DND-41 (cell line): ENCODE data around the gene CCDC157.
A peak's percentile ranks its signal among the peaks of the same experiment; 100 is the strongest.

Experiments
- ATAC-seq: fragments of 200-7000 bp; cut with Tn5 transposase; 3 replicates; pipeline ENCODE4 v1.9.1; 2021; ENCODE audit warnings: low read depth; ENCODE audit not compliant: insufficient read depth
- DNase-seq: peaks from one replicate; pipeline ENCODE4 v3.0.0-alpha.2; 2020
- H2AFZ ChIP-seq: 2 replicates; pipeline ENCODE4 v1.6.0; 2012; ENCODE audit warnings: low read depth, low read length
- H3K27ac ChIP-seq: 2 replicates; pipeline ENCODE4 v1.5.1; 2012; ENCODE audit warnings: low read length, inconsistent platforms
- H3K27me3 ChIP-seq: fragments of 200-600 bp; sonication (generic); 2 replicates; pipeline ENCODE4 v1.6.0; 2012; ENCODE audit warnings: low read length, mild to moderate bottlenecking, inconsistent platforms; ENCODE audit not compliant: insufficient read depth, poor library complexity
- H3K36me3 ChIP-seq: 2 replicates; pipeline ENCODE4 v1.5.1; 2012; ENCODE audit warnings: low read length, inconsistent platforms; ENCODE audit not compliant: insufficient read depth
- H3K4me1 ChIP-seq: 2 replicates; pipeline ENCODE4 v1.5.1; 2012; ENCODE audit warnings: mild to moderate bottlenecking, low read length; ENCODE audit not compliant: insufficient read depth
- H3K4me2 ChIP-seq: 2 replicates; pipeline ENCODE4 v1.6.0; 2012; ENCODE audit warnings: mild to moderate bottlenecking, moderate library complexity, low read length, inconsistent platforms; ENCODE audit not compliant: insufficient read depth
- H3K4me3 ChIP-seq, 2 experiments: fragments of 200-600 bp in 1 of 2; shearing (Covaris generic) in 1 of 2; 2 replicates each; pipeline ENCODE4 v1.5.1; 2012 to 2016; ENCODE audit warnings: inconsistent platforms in 2 of 2, low read length in 2 of 2, mild to moderate bottlenecking in 2 of 2, low read depth in 1 of 2, moderate library complexity in 1 of 2
- H3K79me2 ChIP-seq: 2 replicates; pipeline ENCODE4 v1.6.0; 2012; ENCODE audit warnings: low read length, inconsistent platforms; ENCODE audit not compliant: insufficient read depth
- H3K9ac ChIP-seq: 2 replicates; pipeline ENCODE4 v1.6.0; 2012; ENCODE audit warnings: low read depth, mild to moderate bottlenecking, inconsistent platforms, low read length, moderate library complexity
- H3K9me3 ChIP-seq: 2 replicates; pipeline ENCODE4 v1.5.1; 2012; ENCODE audit warnings: low read length, moderate library complexity, mild to moderate bottlenecking, inconsistent platforms; ENCODE audit not compliant: insufficient read depth, severe bottlenecking
- H4K20me1 ChIP-seq: 2 replicates; pipeline ENCODE4 v1.6.0; 2012; ENCODE audit warnings: low read length; ENCODE audit not compliant: insufficient read depth
- EZH2 ChIP-seq: IDR thresholded peaks from 3 replicates; pipeline ENCODE4 v1.6.1; 2012; ENCODE audit warnings: borderline replicate concordance, low read depth, mild to moderate bottlenecking, moderate library complexity, low read length, inconsistent platforms; ENCODE audit not compliant: severe bottlenecking
- TF ChIP-seq, protein P1 (sequence below): IDR thresholded peaks from 2 replicates; pipeline ENCODE4 v1.5.1; 2012; ENCODE audit warnings: borderline replicate concordance, low read length, moderate library complexity, mild to moderate bottlenecking; ENCODE audit not compliant: poor library complexity, severe bottlenecking; ENCODE audit errors: extremely low read depth

CCDC157 gene

DNA sequence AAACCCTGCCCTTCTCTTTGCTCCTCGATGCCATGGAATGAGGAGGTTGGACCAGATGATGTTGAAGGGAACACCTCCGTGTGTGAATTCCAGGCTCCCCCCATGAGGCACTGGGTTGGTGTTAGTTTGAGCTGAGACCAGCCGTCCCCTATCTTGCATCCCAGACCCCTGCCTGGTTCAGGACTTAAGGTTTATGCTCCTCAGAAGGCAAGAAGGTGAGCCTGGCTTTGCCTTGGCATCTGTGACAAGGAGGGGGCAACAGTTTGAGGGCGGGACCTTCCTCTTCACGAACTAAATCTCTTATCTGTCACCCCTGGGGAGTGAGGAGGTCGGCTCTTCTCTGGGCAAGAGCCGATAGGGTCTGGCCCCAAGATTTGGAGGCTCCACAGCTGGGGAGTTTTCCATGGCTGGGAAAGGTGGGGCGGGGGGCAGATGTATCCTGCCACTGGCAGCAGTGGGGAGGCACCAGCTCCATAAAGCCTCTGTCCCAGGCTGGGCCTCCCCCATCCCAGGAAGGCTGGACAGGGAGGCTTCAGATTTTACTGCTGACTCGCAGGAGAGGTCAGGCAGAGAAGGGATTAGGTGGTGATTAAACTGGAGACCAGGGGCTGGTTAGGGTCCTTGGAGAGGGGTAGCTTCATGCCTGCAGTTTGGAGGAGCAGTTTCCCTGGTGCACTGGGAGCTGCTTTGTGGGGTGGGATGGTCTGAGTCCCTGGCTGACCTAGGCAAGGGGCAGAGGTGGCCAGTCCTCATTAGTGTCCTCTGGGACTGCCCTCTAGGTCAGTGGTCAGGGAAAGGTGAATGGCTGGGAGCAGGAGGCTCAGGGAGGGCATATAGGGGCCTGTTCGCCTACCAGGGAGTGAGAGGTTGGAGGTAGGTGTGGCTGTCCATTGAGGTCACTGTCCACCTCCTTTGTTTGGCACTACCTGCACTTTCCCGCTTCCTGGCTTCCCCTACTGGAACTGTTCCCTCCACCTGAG is 41.1 kb downstream of the CCDC157 start:
- Histone ChIP-seq H2AFZ (peak overlapping the region; percentile 70; the same call in 1 of the 2 replicates), H3K4me2 (peak overlapping the region; percentile 69), H3K4me3 (peak overlapping the region; percentile 41 to 56; a peak in 3 of 4 replicates), H3K9me3 (no peaks in the 10 kb centered on the region), H3K36me3 (peaks cover 24% of the 10 kb centered on the region), H3K79me2 (peaks cover 52% of the 10 kb centered on the region), H4K20me1 (peaks cover 19% of the 10 kb centered on the region; the same call in 1 of the 2 replicates), H3K9ac (peak overlapping the region; percentile 67), H3K4me1 (peaks cover 48% of the 10 kb centered on the region), H3K27me3 (no peaks in the 10 kb centered on the region), H3K27ac (peak overlapping the region; percentile 74)
- no peak for TF ChIP-seq EZH2
- TF ChIP-seq, protein P1, sequence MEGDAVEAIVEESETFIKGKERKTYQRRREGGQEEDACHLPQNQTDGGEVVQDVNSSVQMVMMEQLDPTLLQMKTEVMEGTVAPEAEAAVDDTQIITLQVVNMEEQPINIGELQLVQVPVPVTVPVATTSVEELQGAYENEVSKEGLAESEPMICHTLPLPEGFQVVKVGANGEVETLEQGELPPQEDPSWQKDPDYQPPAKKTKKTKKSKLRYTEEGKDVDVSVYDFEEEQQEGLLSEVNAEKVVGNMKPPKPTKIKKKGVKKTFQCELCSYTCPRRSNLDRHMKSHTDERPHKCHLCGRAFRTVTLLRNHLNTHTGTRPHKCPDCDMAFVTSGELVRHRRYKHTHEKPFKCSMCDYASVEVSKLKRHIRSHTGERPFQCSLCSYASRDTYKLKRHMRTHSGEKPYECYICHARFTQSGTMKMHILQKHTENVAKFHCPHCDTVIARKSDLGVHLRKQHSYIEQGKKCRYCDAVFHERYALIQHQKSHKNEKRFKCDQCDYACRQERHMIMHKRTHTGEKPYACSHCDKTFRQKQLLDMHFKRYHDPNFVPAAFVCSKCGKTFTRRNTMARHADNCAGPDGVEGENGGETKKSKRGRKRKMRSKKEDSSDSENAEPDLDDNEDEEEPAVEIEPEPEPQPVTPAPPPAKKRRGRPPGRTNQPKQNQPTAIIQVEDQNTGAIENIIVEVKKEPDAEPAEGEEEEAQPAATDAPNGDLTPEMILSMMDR = no peak
- ATAC-seq (no peak; the same call in 2 of the 3 replicates), DNase-seq (peak; percentile 33)

DNA sequence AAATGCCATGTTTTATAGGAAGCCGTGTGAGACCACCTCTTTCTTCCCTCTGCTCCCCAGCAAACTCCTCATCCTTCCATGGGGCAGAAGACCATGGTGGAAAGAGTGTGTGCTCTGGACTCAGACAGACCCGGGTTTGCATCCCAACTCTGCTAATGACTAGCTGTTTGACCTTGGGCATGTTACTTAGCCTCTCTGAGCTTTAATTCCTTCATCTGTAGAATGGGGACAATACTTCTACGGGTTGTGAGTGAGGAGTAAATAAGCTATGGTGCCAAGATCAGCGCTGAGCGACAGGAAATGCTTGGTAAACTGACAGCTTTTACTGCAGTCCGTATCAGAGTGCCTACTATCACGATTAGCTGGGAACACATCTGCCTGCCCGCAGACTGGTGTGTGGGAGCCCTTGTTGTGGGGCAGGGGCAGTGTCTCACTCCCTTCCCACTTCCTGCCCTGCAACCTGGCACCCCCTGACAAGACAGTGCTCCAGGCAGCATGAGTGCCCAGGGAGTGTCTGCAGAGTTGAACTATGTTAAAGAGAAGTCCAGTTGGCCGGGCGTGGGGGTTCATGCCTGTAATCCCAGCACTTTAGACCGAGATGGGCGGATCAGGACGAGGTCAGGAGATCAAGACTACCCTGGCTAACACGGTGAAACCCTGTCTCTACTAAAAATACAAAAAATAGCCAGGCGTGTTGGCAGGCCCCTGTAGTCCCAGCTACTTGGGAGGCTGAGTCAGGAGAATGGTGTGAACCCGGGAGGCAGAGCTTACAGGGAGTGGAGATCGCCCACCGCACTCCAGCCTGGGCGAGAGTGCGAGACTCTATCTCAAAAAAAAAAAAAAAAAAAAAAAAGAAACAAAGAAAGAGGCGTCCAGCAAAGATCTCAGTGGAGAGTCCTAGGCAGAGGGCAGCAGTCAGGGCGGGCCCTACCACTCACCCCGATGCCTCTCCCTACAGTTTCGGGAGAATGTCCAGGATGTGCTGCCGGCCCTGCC is 42.2 kb downstream of the CCDC157 start:
- Histone ChIP-seq H3K4me1 (peaks cover 41% of the 10 kb centered on the region), H3K27ac (peak overlapping the region; percentile 74), H3K36me3 (peaks cover 30% of the 10 kb centered on the region), H3K9me3 (no peaks in the 10 kb centered on the region), H4K20me1 (peaks cover 24% of the 10 kb centered on the region), H3K27me3 (no peaks in the 10 kb centered on the region), H2AFZ (no peak overlapping the region), H3K9ac (peak overlapping the region; percentile 67), H3K79me2 (peaks cover 58% of the 10 kb centered on the region), H3K4me3 (peak overlapping the region in 1 of 2 experiments; percentile 56; a peak in 3 of 4 replicates), H3K4me2 (peak overlapping the region; percentile 69)
- ATAC-seq (peak; percentile 82), DNase-seq (peak; percentile 85)
- TF ChIP-seq EZH2 = no peak
- TF ChIP-seq, protein P1 = no peak

DNA sequence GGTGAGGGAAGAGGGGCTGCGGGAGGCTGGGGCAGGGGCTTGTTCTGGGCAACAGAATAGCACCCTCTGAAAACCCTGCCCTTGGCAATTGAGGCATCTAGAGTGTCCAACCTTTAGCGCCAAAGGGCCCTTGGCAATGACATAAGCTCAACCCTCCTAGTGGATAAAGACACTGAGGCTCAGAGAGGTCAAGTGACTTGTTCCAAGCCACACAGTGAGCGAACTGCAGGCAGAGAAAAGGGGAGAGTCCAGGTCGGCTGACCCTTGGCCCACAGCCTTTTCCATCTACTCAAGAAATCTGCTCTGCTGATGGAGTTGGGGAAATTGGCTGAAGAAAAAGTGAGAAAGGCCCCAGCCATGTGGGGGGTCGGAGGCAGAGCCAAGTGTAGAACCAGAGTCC is 42.9 kb downstream of the CCDC157 start:
- ATAC-seq = no peak

More for the DNA sequence above, 42.9 kb downstream of the CCDC157 start:
- H3K79me2 ChIP-seq = peaks cover 64% of the 10 kb centered on the region
- H3K4me3 ChIP-seq = no peak overlapping the region
- H3K27ac ChIP-seq = peak overlapping the region; percentile 30
- peaks cover 41% of the 10 kb centered on the region for H3K4me1 ChIP-seq
- no peak overlapping the region for H2AFZ ChIP-seq
- no peak overlapping the region for H3K9ac ChIP-seq
- TF ChIP-seq EZH2 = no peak
- TF ChIP-seq, protein P1 = no peak
- peak overlapping the region; percentile 18; the same call in 1 of the 2 replicates for H3K4me2 ChIP-seq
- H3K36me3 ChIP-seq = peaks cover 37% of the 10 kb centered on the region
- no peak for DNase-seq
- H4K20me1 ChIP-seq = peaks cover 28% of the 10 kb centered on the region
- H3K27me3 ChIP-seq = no peaks in the 10 kb centered on the region
- no peaks in the 10 kb centered on the region for H3K9me3 ChIP-seq
